Activated CD8-positive, alpha-beta memory T cell treated with anti-CD3 and anti-CD28 coated beads for 4 hours (primary cell): Measurements from ENCODE around the gene GGCT.
"Not testable (repeated sequence)": the region's sequence is repeated elsewhere in the genome, so short reads cannot be mapped to it uniquely, and the experiment has no call there.

ENCODE experiments used
- DNase-seq, 2 donors: peaks; one replicate each; pipeline ENCODE4 v3.0.0-alpha.2; 2020; ENCODE audit warnings: low read depth in 2 of 2

Gene GGCT

GRCh38 chr7:30504301-30505173 lies at the start of gene GGCT:
Gene GGCT, minus strand, starts transcription at chr7:30504829. Its CDS starts 120 bp downstream, at chr7:30504709.
- DNase-seq = peak; percentile 92 to 96

- DNase-seq = no peak
Measured at GRCh38 chr7:30553546-30553945, 48.9 kb upstream of the GGCT start.

- DNase-seq = no peak
Measured at GRCh38 chr7:30553141-30553540, 48.5 kb upstream of the GGCT start.

- DNase-seq = no peak
Measured at GRCh38 chr7:30552330-30552729, 47.7 kb upstream of the GGCT start.

- DNase-seq = no peak
Measured at GRCh38 chr7:30549931-30550493, 45.4 kb upstream of the GGCT start.

- no peak for DNase-seq
Measured at GRCh38 chr7:30548845-30549244, 44.2 kb upstream of the GGCT start.

GRCh38 chr7:30546596-30546995 lies 42.0 kb upstream of the GGCT start:
- DNase-seq = no peak

GRCh38 chr7:30545791-30546555 lies 41.3 kb upstream of the GGCT start:
- no peak for DNase-seq

- no peak for DNase-seq
Measured at GRCh38 chr7:30543813-30544525, 39.3 kb upstream of the GGCT start.

GRCh38 chr7:30543115-30543514 lies 38.5 kb upstream of the GGCT start:
- not testable (repeated sequence) for DNase-seq

- DNase-seq = no peak
Measured at GRCh38 chr7:30533886-30534285, 29.3 kb upstream of the GGCT start.

- DNase-seq = no peak
Measured at GRCh38 chr7:30531286-30531685, 26.7 kb upstream of the GGCT start.

GRCh38 chr7:30530373-30530772 lies 25.7 kb upstream of the GGCT start:
- DNase-seq = no peak

GRCh38 chr7:30528779-30529178 lies 24.1 kb upstream of the GGCT start:
- DNase-seq = no peak

- not testable (repeated sequence) for DNase-seq
Measured at GRCh38 chr7:30527297-30527696, 22.7 kb upstream of the GGCT start.

GRCh38 chr7:30526163-30526562 lies 21.5 kb upstream of the GGCT start:
- DNase-seq = no peak

GRCh38 chr7:30525429-30525828 lies 20.8 kb upstream of the GGCT start:
- DNase-seq = no peak

GRCh38 chr7:30524545-30524944 lies 19.9 kb upstream of the GGCT start:
- no peak for DNase-seq

GRCh38 chr7:30523466-30523865 lies 18.8 kb upstream of the GGCT start:
- DNase-seq = no peak

GRCh38 chr7:30522159-30522558 lies 17.5 kb upstream of the GGCT start:
- no peak for DNase-seq

- no peak for DNase-seq
Measured at GRCh38 chr7:30521532-30521931, 16.9 kb upstream of the GGCT start.

GRCh38 chr7:30519122-30519521 lies 14.5 kb upstream of the GGCT start:
- DNase-seq = no peak
